GM18951 (cell line): ENCODE results near the gene CAPZB.

ENCODE experiments used
- POLR2A ChIP-seq: IDR thresholded peaks from 4 replicates; pipeline ENCODE4 v1.6.1; 2011; ENCODE audit warnings: mild to moderate bottlenecking; ENCODE audit not compliant: insufficient read length, insufficient read depth; ENCODE audit errors: extremely low read depth
- in situ Hi-C: fragments of 300-500 bp; cut with MboI; formaldehyde crosslinking; loops from one replicate; pipeline ENCODE4 v1.12.0; 2022; ENCODE audit warnings: low sequenced_read_pairs, mixed read lengths, inconsistent platforms; ENCODE audit not compliant: unreplicated experiment

CAPZB gene

DNA sequence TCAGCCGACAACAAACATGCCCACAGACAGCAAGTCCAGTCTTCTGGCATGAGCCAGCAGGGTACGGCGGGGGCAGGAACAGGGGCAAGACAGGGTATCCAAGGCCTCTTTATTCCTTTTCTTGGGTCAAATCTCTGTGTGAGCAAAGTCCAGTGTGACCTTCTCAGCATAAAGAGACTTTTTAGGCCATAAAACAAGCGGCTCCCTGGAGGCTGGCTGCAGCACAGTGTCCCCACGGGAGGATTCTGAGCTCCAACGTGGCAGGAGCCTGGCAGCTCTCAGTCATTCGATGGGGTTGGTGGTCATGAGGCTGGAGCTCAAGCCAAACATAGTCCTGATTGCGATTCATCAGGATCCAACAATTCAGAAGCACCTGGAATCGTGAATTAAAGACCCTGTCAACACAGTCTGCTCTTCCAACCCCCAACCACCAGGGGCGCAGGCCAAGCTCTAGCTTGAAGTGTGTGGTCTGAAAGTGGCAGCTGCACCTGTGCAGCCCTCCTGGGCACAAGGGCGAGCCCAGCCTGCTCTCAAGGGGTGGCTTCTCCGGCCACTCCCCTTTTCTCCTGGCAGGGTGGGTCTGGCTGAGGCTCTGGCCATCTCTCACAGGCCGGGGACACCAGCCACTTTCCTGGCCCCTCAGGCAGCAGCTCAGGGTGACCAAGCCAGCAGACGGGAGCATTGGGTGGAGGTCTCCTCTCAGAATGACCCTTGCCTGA is 111.1 kb downstream of the CAPZB start:
- in situ Hi-C loops = no loop called here
- no peak for TF ChIP-seq POLR2A

GRCh38 chr1:19373211-19374082 is 111.9 kb downstream of the CAPZB start:
- in situ Hi-C loops = no loop called here
- TF ChIP-seq POLR2A = no peak

- in situ Hi-C loops = no loop called here
- TF ChIP-seq POLR2A = no peak
Observed at GRCh38 chr1:19372602-19373001, 112.7 kb downstream of the CAPZB start.

DNA sequence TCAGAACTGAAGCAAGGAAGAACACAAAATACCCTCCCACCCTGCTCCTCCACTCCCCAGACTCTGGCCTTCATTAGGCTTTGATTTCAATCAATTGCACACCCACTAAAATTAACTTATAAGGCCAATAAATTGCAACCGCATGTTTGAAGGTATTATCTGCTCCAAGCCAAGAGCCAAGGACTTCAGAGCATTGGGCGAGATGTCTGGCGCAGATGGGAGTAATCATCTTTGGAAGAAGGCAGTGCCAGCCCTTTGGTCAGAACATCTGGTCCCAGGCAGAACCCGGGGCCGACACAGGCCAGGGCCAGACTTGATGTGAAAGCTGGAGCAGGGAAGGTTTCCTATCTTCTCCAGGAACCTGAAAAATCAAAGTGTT is 113.2 kb downstream of the CAPZB start:
- in situ Hi-C loops = no loop called here
- TF ChIP-seq POLR2A = no peak

DNA sequence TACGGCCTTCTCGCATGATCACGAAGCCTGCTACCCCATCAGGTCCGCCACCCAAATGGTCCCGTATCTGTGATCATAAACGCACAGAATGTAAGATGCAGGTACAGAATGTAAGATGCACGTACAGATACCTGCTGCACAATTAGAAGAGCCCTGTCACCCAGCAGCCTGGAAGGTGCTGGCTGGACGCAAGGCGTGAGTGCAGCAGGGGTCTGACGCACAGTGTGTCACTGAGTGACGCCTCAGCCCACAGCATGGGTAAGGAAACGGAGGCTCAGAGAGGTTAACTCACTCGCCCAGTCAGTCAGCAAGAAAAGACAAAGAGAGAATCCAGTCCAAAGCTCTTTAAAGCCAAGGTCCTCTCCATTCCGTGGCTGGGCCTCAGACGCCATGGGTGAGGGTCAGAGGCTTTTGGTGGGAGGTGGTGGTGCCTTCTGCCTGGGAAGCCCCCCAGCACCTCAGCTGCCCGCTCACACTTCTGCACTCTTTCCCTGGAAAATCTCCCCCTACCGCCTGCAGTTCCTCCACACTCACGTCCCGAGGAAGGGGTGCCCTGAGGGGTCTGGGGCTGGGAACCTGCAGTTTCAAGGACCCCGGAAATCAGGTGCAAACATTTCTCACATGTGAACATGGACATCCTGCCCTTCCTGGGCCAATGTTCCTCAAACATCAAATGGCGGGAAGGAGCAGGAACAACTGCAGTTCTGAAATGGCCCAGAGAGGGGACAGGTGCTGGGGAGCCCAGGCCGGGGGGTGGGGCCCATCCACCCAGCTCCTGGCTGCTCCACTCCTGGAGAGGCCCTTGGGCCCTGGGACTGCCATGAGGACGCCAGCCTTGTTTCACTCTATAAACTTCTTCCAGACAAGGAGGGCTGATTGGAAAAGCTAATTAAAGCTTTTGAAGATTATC is 113.9 kb downstream of the CAPZB start:
- in situ Hi-C loops = no loop called here

GRCh38 chr1:19370453-19371170 is 114.7 kb downstream of the CAPZB start:
- TF ChIP-seq POLR2A = no peak
- in situ Hi-C loops = no loop called here

More for the DNA sequence above, 113.9 kb downstream of the CAPZB start:
- no peak for TF ChIP-seq POLR2A

DNA sequence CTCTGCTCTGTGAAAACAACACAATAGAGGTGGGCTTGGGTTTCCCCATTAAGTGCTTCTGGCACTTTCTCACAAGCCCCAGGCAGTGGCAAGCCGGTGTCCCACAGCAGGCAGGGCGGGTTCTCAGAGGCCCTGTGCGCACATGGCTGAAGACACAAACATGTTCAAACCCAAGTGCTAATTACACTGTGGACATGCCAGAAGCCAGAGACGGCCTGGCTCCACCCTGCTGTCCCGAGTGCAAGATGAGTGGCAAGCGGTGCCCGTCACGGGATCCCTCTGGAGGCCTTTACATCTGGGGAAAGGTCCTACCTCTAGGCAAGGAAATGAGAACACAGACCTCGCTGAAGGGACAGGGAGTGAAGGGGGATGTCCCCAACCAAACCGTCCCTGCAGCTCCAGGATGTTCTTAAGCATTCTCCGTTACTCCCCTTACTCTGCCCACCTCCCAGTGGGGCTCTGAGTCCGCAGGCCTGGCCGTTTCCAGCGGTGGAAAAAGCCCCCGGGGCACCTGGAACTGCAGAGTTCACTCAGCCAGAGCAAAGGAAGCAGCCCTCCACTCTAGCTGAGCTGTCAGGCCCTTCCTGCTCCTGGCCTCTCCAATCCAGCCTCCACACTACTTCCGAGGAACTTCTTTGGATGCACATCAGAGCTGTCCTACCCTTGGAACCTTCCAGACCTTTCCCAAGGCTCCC is 115.8 kb downstream of the CAPZB start:
- TF ChIP-seq POLR2A = no peak
- in situ Hi-C loops = no loop called here

- in situ Hi-C loops = no loop called here
- no peak for TF ChIP-seq POLR2A
Observed at GRCh38 chr1:19368964-19369363, 116.4 kb downstream of the CAPZB start.

DNA sequence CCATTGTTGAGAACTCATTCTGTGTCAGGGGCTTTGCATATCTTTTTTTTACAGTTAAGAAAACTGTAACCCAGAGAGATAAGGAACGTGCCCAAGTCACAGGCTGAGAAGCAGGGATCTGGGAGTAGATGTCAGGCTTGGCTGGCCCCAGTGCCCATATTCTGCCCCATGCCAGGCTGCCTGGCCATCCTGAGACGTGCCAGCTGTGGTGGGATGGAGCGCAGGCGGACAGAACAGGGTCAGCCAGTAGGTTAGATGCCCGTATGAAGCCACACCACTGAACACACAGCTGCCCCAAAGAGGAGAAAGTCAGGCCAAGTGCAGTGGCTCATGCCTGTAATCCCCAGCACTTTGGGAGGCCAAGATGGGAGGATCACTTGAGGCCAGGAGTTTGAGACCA is 117.3 kb downstream of the CAPZB start:
- TF ChIP-seq POLR2A = no peak
- in situ Hi-C loops = no loop called here

DNA sequence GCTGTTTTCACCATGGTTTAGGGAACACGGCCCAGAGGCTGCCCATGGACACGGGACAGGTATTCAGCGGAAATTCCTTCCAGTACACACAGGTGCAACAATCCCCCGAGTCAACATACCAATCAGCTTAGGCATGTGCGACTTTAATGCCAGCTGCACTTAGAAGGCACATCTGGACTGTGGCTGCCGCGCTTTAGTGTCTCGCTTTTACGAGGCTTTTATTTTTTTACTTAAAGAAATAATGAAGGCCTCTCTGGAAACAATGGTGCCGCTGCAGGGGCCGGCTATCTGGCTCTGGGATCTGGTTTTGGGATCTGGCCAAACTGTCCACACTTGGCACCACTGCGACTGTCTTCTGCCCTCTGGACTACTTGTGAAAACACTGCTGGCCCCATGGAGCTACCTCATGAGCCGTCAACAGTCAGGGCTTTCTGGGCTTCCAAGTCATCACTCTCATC is 117.7 kb downstream of the CAPZB start:
- in situ Hi-C loops = no loop called here
- no peak for TF ChIP-seq POLR2A

DNA sequence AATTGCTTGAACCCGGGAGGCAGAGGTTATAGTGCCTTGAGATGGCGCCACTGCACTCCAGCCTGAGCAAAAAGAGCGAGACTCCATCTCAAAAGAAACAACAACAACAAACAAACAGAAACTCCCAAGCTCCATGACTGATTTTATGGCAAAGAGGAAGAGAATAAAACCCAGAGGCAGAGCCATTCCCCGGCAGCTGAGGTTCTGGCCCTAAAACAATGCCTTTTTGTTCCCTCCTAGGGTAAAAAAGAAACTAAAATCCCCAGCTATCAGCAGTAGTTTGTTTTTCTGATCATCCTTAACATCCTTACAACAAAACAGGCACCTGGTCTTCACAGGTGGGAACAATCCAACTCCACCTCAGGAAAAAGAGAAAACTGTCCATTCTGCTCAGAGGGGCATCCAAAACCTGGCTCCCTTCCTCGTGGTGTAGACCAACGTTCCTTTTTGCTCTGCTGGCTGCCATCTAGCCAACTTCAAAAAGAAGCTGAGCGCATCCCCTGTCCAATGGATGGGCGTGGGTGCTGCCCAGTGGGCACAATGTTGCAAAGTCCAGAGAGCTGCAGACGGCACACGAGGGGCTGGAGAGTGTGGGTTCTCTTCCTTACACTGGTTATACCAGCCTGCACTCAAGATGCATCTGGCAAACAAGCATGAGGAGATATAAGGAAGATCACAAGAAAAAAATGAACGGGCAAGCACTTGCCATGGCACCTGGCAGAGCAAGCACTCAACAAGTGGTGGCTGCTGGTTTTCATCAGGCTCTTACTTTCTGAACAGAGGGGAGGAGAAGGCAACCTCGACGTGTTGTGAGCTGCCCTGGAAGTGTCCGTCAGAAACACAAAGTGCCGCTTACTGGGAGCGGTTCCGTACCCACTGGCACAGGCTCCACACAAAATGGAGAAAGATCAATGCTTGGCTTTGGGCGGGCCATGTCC is 118.5 kb downstream of the CAPZB start:
- no peak for TF ChIP-seq POLR2A
- in situ Hi-C loops = no loop called here
